Measurements from ENCODE around the gene TBC1D20. TPM values are rescaled to one million over a fixed set of nuclear protein-coding genes. Genes with fewer than 3 reads are reported as not detected.

TBC1D20 gene
- total RNA-seq, 1 experiment from 2014 or later = 18.7 TPM

DNA sequence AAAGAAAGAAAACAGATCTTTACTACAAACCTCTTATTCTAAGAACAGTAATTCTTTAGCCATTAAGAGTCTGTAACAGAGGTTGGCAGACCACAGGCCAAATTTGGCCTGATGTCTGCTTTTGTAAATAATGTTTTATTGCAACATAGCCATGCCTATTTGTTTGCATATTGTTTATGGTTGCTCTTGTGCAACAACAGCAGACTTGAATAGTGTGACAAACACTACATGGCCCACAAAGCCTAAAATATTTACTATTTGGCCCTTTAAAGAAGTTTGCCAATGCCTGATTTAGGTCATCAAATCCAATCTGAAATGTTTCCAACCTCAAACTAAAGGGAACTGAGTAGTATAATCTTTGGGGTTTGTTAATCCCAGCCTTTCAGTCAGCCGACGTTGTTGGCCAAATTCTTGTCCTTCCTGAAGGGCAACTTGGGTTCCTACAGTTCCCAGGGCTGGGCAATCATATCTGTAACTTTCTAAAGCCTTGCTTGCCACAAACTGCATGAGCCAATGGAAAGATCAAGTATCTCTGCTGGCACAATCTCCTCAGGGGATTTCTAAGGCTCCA is 33.9 kb upstream of the TBC1D20 start:
- CTCF ChIA-PET = no interaction called here
- BruUV-seq (replicated peaks) = no TSS peak
- Mint-ChIP-seq H3K27me3 (ENCODE audit: unreplicated experiment) (no peaks in the 10 kb centered on the region), H3K27ac (ENCODE audit: unreplicated experiment) (no peak overlapping the region), H3K36me3 (ENCODE audit: insufficient read depth, unreplicated experiment) (peaks cover 41% of the 10 kb centered on the region), H3K4me3 (ENCODE audit: low read depth, unreplicated experiment) (no peak overlapping the region), H3K9me3 (ENCODE audit: low read depth, unreplicated experiment) (no peaks in the 10 kb centered on the region), H3K4me1 (ENCODE audit: low read depth, unreplicated experiment) (no peaks in the 10 kb centered on the region)
- no peak for DNase-seq
- intact Hi-C loops (cut with micrococcal nuclease; ENCODE audit: unreplicated experiment) = no loop called here
- TF ChIP-seq CTCF (IDR thresholded peaks at IDR 0.05; ENCODE audit: unreplicated experiment) = no peak

DNA sequence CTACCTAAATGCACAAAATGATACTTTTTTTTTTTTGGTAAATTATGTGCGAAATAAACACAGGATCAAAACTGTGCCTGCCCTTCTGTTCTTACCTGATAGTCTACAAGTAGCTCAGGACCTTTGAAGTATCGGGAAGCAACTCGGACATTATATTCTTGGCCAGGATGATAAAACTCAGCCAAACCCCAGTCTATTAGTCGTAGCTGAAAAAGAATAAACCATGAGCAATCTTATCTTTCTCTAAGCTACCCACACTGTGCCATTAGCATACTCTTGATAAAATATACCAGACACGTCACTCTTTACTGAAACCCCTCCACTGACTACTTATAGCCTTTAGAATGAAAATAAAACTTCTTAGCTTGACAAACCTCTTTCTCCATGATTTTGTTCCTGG is 29.8 kb upstream of the TBC1D20 start:
- Mint-ChIP-seq H3K4me3 (ENCODE audit: low read depth, unreplicated experiment) (no peak overlapping the region), H3K27me3 (ENCODE audit: unreplicated experiment) (no peaks in the 10 kb centered on the region)
- intact Hi-C loops (cut with micrococcal nuclease; ENCODE audit: unreplicated experiment) = no loop called here

DNA sequence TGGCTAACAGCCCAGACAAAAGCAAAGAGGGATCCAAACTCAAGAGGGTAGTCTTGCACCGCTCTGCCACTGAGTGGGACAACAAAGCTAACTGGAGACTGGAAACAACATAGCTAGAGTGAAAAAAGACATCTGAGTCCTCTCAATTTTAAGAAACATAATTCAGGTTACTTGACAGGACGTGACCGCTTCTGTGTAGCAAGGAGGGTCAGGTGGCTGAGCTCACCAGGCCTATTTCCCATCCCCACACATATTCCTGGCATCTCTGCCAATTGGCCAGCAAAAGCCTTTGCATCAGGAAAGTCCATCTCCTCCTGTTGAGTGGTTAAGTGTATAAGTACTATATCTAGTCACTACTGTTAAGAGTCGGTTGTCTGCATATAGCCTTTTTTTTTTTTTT is 25.3 kb upstream of the TBC1D20 start:
- H3K9me3 Mint-ChIP-seq (ENCODE audit: low read depth, unreplicated experiment) = no peaks in the 10 kb centered on the region
- H3K4me3 Mint-ChIP-seq (ENCODE audit: low read depth, unreplicated experiment) = no peak overlapping the region
- no peaks in the 10 kb centered on the region for H3K4me1 Mint-ChIP-seq (ENCODE audit: low read depth, unreplicated experiment)
- no peak for TF ChIP-seq CTCF (IDR thresholded peaks at IDR 0.05; ENCODE audit: unreplicated experiment)
- CTCF ChIA-PET = no interaction called here
- H3K27me3 Mint-ChIP-seq (ENCODE audit: unreplicated experiment) = no peaks in the 10 kb centered on the region
- no peak overlapping the region for H3K27ac Mint-ChIP-seq (ENCODE audit: unreplicated experiment)
- no TSS peak for BruUV-seq (replicated peaks)
- H3K36me3 Mint-ChIP-seq (ENCODE audit: insufficient read depth, unreplicated experiment) = peaks cover 45% of the 10 kb centered on the region
- DNase-seq = no peak
- intact Hi-C loops (cut with micrococcal nuclease; ENCODE audit: unreplicated experiment) = no loop called here

More for the DNA sequence above, 29.8 kb upstream of the TBC1D20 start:
- BruUV-seq (replicated peaks) = no TSS peak
- no peak for TF ChIP-seq CTCF (IDR thresholded peaks at IDR 0.05; ENCODE audit: unreplicated experiment)
- H3K36me3 Mint-ChIP-seq (ENCODE audit: insufficient read depth, unreplicated experiment) = peaks cover 44% of the 10 kb centered on the region
- H3K27ac Mint-ChIP-seq (ENCODE audit: unreplicated experiment) = no peak overlapping the region
- no peaks in the 10 kb centered on the region for H3K4me1 Mint-ChIP-seq (ENCODE audit: low read depth, unreplicated experiment)
- H3K9me3 Mint-ChIP-seq (ENCODE audit: low read depth, unreplicated experiment) = no peaks in the 10 kb centered on the region
- CTCF ChIA-PET = interaction anchor here (1.2 kb wide), 1 partner anchor 13 kb away, joined by 3 read pairs; no protein-coding TSS in a partner anchor
- no peak for DNase-seq

- H3K36me3 Mint-ChIP-seq (ENCODE audit: insufficient read depth, unreplicated experiment) = peaks cover 50% of the 10 kb centered on the region
- no peak overlapping the region for H3K4me3 Mint-ChIP-seq (ENCODE audit: low read depth, unreplicated experiment)
- peaks cover 5% of the 10 kb centered on the region for H3K4me1 Mint-ChIP-seq (ENCODE audit: low read depth, unreplicated experiment)
- no peak for TF ChIP-seq CTCF (IDR thresholded peaks at IDR 0.05; ENCODE audit: unreplicated experiment)
- H3K27me3 Mint-ChIP-seq (ENCODE audit: unreplicated experiment) = no peaks in the 10 kb centered on the region
- CTCF ChIA-PET = interaction anchor here (0.6 kb wide), 1 partner anchor 848 kb away, joined by 6 read pairs; no protein-coding TSS in a partner anchor
- no peak for DNase-seq
- H3K27ac Mint-ChIP-seq (ENCODE audit: unreplicated experiment) = no peak overlapping the region
- no TSS peak for BruUV-seq (replicated peaks)
- intact Hi-C loops (cut with micrococcal nuclease; ENCODE audit: unreplicated experiment) = no loop called here
- no peaks in the 10 kb centered on the region for H3K9me3 Mint-ChIP-seq (ENCODE audit: low read depth, unreplicated experiment)
These were observed 21.7 kb upstream of the TBC1D20 start for GRCh38 chr20:483815-484644.
